Head of caudate nucleus (tissue), 42 donors: ENCODE measurements around the gene SCARF2.

Experiments used
- DNase-seq, 42 donors: peaks; one replicate each; pipeline versions ENCODE4 v3.0.0 to v3.0.0-alpha.2; 2020 to 2021; ENCODE audit warnings: mixed read lengths in 7 of 42
- intact Hi-C: fragments of 100-400 bp; cut with DNase I; formaldehyde crosslinking; loops from one replicate; pipeline ENCODE4 v1.15.0; 2022

Gene SCARF2

DNA sequence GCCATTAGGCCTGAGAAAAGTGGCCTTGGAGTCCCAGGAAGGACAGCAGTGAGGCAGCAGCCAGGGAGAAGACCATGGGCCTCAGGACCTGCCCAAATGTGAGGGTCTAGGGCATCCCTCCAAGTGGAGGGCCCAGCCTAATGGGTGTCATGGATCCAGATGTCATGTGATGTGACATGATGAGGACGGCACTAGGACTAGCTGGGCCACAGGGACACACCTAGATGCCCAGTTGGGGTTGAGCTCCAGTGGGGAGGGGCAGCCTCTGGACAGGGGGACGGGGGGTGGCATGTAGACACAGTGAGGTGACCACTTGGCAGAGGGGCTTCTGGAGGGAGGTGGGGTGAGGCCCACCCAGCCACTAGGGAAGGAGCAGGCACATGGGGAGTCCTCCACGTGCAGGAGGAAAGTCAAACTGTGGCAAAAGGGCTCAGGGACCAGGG is 5.4 kb downstream of the SCARF2 start:
- DNase-seq: peak in 1 of 42 donors; percentile 4
- intact Hi-C loops: no loop called here

- DNase-seq: peak in 1 of 42 donors; percentile 9
- intact Hi-C loops: no loop called here
Measured at GRCh38 chr22:20431511-20432192, 6.0 kb downstream of the SCARF2 start.

GRCh38 chr22:20430720-20431510 is 6.7 kb downstream of the SCARF2 start:
- DNase-seq: peak in 20 of 42 donors; percentile 23 to 62 (median 43)
- intact Hi-C loops: no loop called here

DNA sequence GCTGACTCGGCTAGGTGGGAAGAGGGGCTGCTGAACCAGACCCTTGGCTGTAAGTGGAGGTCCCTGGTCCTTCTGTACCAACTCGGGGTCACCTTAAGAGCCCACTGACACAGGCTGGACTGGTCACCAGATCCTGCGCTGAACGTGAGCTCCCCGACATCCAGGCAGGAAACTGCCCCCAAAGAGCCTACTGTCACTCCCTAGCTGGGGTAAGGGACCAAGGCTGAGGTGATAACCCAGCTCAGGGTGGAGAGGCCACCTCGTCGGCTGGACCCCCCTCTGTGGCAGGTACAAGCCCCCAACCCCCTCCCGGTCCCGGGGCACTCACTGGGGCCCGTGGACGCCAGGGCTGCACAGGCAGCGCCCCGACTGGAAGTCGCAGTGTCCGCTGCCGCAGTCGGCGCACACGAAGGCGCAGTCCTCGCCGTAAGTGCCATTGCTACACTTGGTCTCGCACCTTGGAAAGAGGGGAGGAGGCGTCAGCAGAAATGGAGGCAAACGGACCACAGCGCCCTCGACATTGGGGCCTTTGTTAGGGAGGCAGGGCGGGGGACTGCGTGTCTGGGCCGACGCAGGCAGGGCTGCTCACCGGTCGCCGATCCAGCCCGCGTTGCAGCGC is 7.4 kb downstream of the SCARF2 start:
- no peak for DNase-seq
- intact Hi-C loops: no loop called here

DNA sequence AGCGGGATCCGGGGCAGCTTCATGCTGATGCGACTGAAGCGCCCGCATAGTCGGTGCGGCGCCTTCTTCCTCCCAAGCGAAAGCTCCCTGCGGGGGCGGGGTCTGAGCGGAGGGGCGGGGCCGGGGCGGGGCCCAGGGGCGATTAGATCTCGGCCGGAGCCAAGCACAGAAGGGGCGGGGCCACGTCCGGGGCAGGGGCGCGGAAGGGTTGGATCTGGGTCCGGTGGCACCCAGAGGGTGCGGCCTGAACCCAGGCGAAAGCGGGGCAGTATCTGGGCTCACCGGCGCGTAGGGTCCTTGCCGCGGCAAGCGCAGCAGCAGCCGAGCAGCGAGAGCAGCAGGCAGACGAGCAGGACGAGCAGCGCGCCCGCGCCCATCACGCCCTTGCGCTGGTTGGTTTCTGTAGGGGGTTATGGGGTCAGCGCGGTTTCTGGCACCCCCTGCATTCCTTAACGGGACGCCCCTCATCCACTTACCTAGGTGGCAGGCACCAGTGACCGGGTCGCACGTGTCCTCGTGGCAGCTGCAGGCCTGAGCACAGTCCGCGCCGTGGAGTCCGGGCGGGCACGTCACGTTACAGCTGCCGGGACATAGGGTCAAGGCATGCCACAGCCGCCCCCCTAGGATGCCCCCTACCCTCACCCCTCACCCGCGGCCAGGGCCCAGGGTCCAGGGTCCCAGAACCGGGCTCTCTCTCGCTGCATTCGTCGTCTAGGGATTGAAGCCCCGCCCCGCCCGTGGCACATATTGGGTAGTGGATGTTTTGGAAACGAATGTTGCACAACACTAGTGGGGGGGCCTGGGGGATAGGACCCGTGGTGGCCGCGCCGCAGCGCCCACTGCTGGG is 8.1 kb downstream of the SCARF2 start:
- DNase-seq: peak in 13 of 42 donors; percentile 24 to 62 (median 46)
- intact Hi-C loops: no loop called here

- intact Hi-C loops: no loop called here
- no peak for DNase-seq
Measured at GRCh38 chr22:20428496-20429253, 8.9 kb downstream of the SCARF2 start.

GRCh38 chr22:20427945-20428417 is 9.6 kb downstream of the SCARF2 start:
- intact Hi-C loops: no loop called here

DNA sequence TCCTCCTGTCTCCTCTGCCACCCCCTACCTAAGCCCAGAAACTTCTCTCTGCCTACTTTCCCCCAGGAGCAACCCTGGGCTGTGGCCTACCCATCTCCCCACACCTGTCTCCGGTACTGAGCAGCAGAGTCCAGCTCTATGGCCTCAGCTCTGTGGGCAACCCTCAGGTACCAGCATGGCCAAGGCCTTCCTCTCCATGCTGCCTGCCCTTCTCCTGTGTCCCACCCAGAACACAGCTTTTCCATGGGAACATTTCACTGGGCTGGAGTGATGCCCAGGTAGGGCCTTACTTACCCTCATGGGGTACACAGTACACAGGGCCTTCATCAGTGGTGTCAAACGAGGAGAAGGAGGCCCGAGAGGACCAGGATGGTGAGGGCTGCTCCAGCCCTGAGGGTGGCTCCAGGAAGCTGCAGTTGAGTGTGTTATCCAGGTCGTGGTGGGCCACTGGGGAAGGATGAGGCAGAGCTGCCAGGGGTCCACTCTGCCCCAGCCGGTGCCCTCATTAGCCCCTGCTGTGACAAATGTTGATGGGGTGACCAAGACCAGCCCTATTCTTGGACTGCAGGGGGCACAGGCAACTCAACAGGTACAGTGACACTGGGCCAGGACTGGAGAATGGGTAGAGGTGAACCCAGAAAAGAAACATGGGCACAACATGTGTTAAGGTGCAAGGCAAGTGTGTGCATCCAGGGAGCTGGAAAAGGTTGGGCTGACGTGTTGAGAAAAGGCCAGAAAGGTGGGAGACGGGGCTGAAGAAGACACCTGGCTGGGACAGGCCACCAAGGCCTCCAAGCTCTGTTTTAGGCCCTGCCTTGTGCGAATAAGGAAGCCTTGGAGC is 10.3 kb downstream of the SCARF2 start:
- intact Hi-C loops: no loop called here
- DNase-seq: no peak

More at GRCh38 chr22:20427945-20428417, 9.6 kb downstream of the SCARF2 start:
- no peak for DNase-seq

- intact Hi-C loops: no loop called here
- no peak for DNase-seq
Measured at GRCh38 chr22:20426259-20426615, 11.4 kb downstream of the SCARF2 start.

DNA sequence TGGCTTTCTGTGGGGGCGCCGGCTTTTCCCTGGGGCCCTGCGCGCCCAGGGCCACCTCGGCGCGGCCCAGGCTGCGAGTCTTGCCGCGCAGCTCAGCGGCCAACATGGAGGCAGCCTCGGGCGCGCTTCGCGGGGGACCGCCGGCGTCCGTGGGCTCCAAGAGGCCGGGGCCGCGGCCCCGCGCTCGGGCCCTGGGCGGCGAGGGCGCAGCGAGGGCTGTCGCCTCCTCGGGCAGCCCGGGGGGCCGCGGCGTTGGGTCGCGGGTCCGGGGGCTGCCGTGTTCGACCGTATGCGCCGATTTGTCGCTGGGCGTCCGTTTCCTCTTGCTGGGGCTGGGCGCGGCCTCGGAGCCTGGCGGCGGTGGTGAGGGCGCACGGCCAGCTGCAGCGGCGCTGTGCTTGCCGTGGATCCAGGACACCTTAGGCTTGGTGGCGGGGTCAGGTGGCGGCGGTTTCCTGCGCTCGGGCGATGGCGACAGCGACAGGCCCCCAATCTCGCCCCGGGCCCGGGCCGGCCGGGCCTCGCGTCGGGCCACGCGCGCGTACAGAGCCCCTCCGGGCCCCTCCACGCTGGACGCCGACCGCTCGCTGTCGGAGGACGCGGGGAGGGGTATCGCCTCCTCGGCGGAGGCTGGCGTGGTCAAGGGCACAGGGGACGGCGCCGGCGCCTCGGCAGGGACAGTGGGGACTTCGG is 11.9 kb downstream of the SCARF2 start:
- intact Hi-C loops: no loop called here
- no peak for DNase-seq

GRCh38 chr22:20424932-20425565 is 12.6 kb downstream of the SCARF2 start:
- intact Hi-C loops: no loop called here
- peak in 17 of 42 donors; percentile 16 to 65 (median 40) for DNase-seq

DNA sequence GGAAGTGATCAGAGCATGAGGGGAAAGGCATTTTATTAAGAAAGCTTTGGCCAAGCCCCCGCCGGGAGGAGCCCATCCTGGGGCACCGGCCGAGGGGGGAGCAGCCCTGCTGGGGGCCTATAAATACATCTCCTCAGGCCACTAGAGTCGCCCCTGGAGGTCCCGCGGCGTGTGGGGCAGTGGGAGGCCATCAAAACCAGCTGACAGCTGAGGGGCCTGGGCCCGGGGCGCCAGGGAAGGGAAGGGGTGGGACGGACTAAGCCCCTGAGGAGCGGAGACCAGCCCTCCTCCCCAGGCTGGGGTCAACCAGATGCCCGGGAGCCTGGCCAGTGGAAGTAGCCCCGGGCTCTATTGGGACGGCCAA is 13.1 kb downstream of the SCARF2 start:
- intact Hi-C loops: no loop called here
- no peak for DNase-seq

- peak in 37 of 42 donors; percentile 18 to 82 (median 55) for DNase-seq
- intact Hi-C loops: no loop called here
Measured at GRCh38 chr22:20423906-20424551, 13.6 kb downstream of the SCARF2 start.

DNA sequence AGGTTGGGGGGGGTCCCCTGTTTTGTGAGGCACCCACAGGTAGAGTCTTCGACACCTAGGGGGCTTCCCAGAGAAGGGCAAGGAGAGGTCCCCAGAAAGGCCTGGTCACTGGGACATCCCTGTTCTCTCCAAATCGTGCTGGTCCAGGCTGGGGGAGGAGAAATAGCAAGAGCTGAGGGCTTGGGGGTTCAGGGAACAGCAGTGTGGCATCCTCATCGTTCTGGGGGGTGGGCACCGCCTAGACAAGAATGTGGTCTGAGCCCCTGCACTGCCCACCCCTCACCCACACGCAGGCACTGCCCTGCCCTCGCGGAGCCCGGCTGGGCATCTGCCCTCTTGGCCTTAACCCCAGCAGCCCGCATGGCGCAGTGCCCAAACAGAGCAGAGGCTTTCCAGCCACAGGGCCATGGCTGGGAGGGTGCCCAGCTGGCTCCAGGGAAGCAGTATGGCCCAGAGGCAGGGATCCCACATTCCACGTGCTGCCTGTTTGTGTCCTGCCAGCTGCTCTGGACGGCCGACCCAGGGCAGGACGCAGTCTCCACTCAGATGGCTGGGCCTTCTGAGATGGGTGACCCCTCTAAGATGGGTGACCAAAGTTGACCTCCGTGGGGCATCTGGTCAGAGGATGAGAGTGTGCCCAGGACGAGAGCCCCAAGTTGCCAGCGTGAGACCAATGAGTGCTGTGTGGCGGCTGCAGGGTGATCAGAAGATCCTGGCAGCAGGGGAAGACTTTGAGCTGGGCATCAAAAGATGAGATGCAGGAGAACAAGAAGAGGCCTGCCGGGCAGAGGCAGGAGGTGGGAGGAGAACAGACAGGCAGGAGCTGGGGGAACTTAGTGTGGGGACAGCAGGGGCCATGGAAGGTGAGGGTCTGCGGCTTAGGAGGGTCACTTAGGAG is 14.4 kb downstream of the SCARF2 start:
- intact Hi-C loops: no loop called here
- peak; percentile 78 to 98 (median 92) for DNase-seq
